Brain microvascular endothelial cell (primary cell): Measurements from ENCODE around the gene ZCCHC8.
A peak's percentile ranks its signal among the peaks of the same experiment; 100 is the strongest.

Experiments used
- DNase-seq: peaks from one replicate; pipeline ENCODE4 v3.0.0-alpha.2; 2020
- H3K27ac ChIP-seq: fragments of 250-450 bp; sonication (Bioruptor Pico); 2 replicates; pipeline ENCODE4 v1.5.1; 2020; ENCODE audit warnings: mild to moderate bottlenecking, moderate library complexity
- H3K27me3 ChIP-seq: fragments of 250-450 bp; sonication (Bioruptor Pico); replicated peaks from 2 replicates; pipeline ENCODE4 v1.5.1; 2020; ENCODE audit warnings: mild to moderate bottlenecking
- H3K36me3 ChIP-seq: fragments of 250-450 bp; sonication (Bioruptor Pico); replicated peaks from 2 replicates; pipeline ENCODE4 v1.5.1; 2020; ENCODE audit warnings: mild to moderate bottlenecking
- H3K4me3 ChIP-seq: 2 replicates; pipeline ENCODE4 v1.5.1; 2011; ENCODE audit warnings: low read depth, mild to moderate bottlenecking, control low read depth, low read length, moderate library complexity
- in situ Hi-C: cut with HindIII; loops from 2 replicates; pipeline ENCODE4 v1.10.0; 2017; ENCODE audit warnings: low sequenced_read_pairs, low pct_ligation_motif_present
- TF ChIP-seq, protein P1 (sequence below): IDR thresholded peaks from 2 replicates; pipeline ENCODE4 v1.5.1; 2011; ENCODE audit warnings: low read depth, mild to moderate bottlenecking, moderate library complexity, low read length, control low read depth, inconsistent platforms; ENCODE audit errors: missing control alignments

Gene ZCCHC8

DNA sequence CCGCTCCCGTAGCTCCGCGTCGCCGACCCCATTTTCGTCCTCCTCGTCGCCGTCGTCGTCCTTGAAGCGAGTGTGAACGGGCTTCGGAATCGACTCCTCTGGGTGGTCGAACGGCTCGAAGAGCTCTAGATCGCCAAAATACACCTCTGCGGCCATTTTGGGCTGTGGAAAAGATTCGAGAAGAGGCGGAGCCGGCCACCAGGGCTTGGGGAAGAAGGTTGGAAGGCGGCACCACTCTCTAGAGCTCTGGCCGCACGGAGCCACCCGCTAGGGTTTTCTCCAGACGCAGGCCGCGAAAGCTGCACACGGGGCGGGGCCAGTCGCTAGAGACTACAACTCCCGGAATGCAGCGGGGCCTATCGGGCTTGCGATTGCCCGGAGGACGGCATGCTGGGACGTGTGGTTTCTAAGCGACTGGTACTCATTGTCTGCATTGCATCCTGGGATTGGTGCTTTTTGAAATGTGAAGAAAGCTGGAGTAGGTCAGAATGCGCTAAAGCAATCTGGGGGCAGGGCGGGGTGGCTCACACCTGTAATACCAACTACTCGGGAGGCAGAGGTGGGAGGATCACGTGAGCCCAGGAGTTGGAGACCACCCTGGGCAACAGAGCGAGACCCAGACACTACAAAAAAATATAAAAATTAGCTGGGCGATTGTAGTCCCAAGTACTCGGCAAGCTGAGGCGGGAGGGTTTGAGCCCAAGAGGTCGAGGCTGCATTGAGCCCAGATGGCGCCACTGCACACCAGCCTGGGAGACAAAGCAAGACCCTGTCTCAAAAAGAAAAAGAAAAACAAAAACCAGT lies at the start of gene ZCCHC8:
TSS of gene ZCCHC8 (minus strand) at position 248 of the 804 bp plus-strand sequence. CDS start at position 156, 92 bp downstream.
- TF ChIP-seq, protein P1, sequence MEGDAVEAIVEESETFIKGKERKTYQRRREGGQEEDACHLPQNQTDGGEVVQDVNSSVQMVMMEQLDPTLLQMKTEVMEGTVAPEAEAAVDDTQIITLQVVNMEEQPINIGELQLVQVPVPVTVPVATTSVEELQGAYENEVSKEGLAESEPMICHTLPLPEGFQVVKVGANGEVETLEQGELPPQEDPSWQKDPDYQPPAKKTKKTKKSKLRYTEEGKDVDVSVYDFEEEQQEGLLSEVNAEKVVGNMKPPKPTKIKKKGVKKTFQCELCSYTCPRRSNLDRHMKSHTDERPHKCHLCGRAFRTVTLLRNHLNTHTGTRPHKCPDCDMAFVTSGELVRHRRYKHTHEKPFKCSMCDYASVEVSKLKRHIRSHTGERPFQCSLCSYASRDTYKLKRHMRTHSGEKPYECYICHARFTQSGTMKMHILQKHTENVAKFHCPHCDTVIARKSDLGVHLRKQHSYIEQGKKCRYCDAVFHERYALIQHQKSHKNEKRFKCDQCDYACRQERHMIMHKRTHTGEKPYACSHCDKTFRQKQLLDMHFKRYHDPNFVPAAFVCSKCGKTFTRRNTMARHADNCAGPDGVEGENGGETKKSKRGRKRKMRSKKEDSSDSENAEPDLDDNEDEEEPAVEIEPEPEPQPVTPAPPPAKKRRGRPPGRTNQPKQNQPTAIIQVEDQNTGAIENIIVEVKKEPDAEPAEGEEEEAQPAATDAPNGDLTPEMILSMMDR = peak; percentile 14
- peak within 1 kb of the TSS; percentile 94 for H3K4me3 ChIP-seq
- no peaks in the 10 kb centered on the region for H3K27me3 ChIP-seq
- peaks cover 26% of the 10 kb centered on the region for H3K36me3 ChIP-seq
- peak within 1 kb of the TSS; percentile 88 for H3K27ac ChIP-seq
- peak; percentile 98 for DNase-seq
- in situ Hi-C loops = no loop called here

DNA sequence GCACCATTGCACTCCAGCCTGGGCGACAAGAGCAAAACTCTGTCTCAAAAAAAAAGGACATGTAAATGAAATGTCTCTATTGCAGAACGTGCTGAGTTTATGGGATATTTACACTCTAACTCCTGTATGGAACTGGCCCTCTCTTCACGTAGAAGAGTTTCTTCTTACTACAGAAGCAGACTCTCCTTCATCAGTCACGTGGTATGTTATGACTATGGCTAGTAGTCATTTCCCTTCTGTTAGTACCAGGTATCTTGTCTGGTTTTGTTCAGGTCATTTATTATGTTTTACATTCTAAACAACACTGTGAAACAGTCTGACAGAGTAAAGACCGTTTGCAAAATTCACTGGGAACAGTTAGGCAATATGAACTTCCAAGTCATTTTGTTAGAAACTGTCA lies 46.6 kb upstream of the ZCCHC8 start:
- H3K36me3 ChIP-seq = peaks cover 9% of the 10 kb centered on the region

DNA sequence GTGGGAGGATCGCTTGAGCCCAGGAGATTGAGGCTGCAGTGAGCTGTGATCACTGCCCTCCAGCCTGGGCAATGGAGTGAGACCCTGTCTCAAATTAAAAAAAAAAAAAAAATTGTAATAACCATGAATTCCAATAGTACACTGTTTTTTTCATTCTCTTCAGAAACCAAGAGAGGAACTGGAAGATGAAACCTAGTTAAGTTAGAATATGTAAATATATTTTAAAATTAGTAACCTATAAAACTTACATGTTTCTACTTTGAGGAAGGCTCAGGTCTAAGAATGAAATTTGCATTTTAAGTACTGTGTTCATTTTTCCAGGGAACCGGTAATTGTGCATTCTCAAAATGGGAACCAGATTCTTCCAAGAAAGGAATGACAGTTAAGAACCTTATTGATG lies 45.1 kb upstream of the ZCCHC8 start:
- TF ChIP-seq, protein P1 = no peak
- Histone ChIP-seq H3K36me3 (peaks cover 7% of the 10 kb centered on the region), H3K4me3 (no peak overlapping the region), H3K27ac (no peak overlapping the region), H3K27me3 (no peaks in the 10 kb centered on the region)
- in situ Hi-C loops = no loop called here
- DNase-seq = no peak

More for the DNA sequence above, 46.6 kb upstream of the ZCCHC8 start:
- no peak overlapping the region for H3K27ac ChIP-seq
- TF ChIP-seq, protein P1 = no peak
- no peak overlapping the region for H3K4me3 ChIP-seq
- no peaks in the 10 kb centered on the region for H3K27me3 ChIP-seq
- DNase-seq = no peak
- in situ Hi-C loops = no loop called here

DNA sequence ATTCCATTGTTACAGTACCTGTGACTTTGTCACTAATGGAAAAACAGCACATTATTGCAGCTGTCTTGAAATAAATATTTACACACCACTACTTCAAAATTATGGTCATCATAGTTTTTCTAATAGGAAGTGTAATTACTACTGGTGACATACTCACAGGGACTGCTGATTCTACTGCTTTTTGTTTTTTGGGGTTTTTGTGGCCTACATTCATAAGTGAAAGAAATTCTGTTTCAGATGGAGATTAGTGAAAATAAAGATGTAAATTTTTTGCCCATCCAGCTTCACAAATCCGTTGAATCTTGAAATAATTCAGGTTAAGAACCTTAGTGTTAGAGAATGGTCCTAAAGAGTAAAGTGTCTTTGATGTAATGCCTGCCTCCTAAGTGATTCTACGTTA lies 43.8 kb upstream of the ZCCHC8 start:
- Histone ChIP-seq H3K4me3 (no peak overlapping the region), H3K27me3 (no peaks in the 10 kb centered on the region), H3K36me3 (peaks cover 7% of the 10 kb centered on the region), H3K27ac (no peak overlapping the region)
- DNase-seq = no peak
- in situ Hi-C loops = no loop called here
- TF ChIP-seq, protein P1 = no peak

DNA sequence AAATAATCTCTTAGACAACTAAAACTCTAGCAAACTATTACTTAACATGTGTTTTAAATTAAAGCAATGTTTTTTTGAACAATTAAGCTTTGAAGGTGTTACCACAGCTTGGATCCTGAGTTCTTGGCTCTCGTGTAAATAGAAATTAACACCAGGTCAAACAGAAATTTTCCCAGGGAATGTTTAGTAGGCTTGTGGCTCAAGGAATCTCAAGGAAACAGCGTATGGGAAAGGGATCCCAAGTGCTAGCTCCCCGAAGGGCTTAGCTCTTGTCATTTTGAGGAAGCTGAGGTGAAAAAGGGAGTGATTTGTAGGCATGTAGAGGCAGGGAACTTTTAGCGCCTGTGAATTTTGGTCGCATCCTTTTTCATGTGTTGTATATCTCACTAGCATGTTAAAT lies 37.8 kb upstream of the ZCCHC8 start:
- DNase-seq = no peak
- Histone ChIP-seq H3K27me3 (no peaks in the 10 kb centered on the region), H3K36me3 (peaks cover 6% of the 10 kb centered on the region), H3K27ac (no peak overlapping the region), H3K4me3 (no peak overlapping the region)
- in situ Hi-C loops = no loop called here
- TF ChIP-seq, protein P1 = no peak

DNA sequence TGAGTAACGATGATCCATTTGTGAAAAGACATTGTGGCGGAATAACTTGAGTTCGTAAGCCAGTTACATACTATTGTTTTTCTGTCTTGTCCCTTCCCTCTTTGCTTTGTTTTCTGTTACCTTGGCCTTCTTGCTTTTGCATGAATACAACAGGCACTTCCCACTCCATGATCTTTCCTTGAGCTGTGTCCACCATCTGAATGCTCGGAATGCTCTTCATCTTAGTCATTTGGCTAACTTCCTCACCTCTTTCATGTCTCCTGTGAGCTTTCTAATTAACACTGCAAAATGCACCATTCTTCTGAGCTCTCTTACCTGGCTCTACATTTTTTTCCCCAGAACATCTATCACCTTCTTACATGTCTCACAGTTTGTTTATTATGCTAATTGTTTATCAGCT lies 36.3 kb upstream of the ZCCHC8 start:
- in situ Hi-C loops = no loop called here
- no peaks in the 10 kb centered on the region for H3K27me3 ChIP-seq

More for the DNA sequence above, 36.3 kb upstream of the ZCCHC8 start:
- Histone ChIP-seq H3K36me3 (peaks cover 2% of the 10 kb centered on the region), H3K27ac (no peak overlapping the region), H3K4me3 (no peak overlapping the region)
- no peak for DNase-seq
- TF ChIP-seq, protein P1 = no peak
